HEK293 (cell line): ENCODE results near the gene YARS1.
A peak's percentile ranks its signal among the peaks of the same experiment; 100 is the strongest.

Source experiments
- CTCF ChIA-PET: fragments of 350-600 bp; formaldehyde crosslinking; extraction: SDS; loops from one replicate; lab custom pipeline; 2021; ENCODE audit warnings: antibody characterized with exemption; lab: Yijun Ruan, JAX
- POLR2A ChIA-PET: fragments of 300-600 bp; formaldehyde crosslinking; extraction: SDS; loops from one replicate; lab custom pipeline; 2020; ENCODE audit warnings: antibody characterized with exemption, inconsistent platforms; lab: Yijun Ruan, JAX
- H3K27ac ChIP-seq: fragments of 200-500 bp; sonication (Bioruptor generic); 2 replicates; pipeline ENCODE4 v1.5.1; 2014; ENCODE audit warnings: low read depth, low read length, control low read depth, inconsistent platforms; ENCODE audit errors: extremely low read depth
- H3K36me3 ChIP-seq, 2 experiments: fragments of 200-500 bp in 1 of 2; sonication (Bioruptor generic) in 1 of 2; 1 replicate in 1 of 2; 2 replicates in 1 of 2; pipeline ENCODE4 v1.5.1; 2014 to 2017; ENCODE audit warnings: inconsistent platforms in 2 of 2, low read length in 2 of 2; ENCODE audit not compliant: control insufficient read depth in 2 of 2, insufficient read depth in 1 of 2
- H3K4me1 ChIP-seq: fragments of 200-500 bp; sonication (Bioruptor generic); 2 replicates; pipeline ENCODE4 v1.5.1; 2014; ENCODE audit warnings: mild to moderate bottlenecking, low read length, inconsistent platforms; ENCODE audit not compliant: control insufficient read depth, insufficient read depth
- H3K4me3 ChIP-seq: 2 replicates; pipeline ENCODE4 v1.5.1; 2011; ENCODE audit warnings: low read depth, mild to moderate bottlenecking, control low read depth, low read length, moderate library complexity
- H3K9me3 ChIP-seq: fragments of 200-500 bp; sonication (Bioruptor generic); 2 replicates; pipeline ENCODE4 v1.5.1; 2014; ENCODE audit warnings: low read depth, low read length, inconsistent platforms; ENCODE audit not compliant: control insufficient read depth, insufficient read depth
- BCL11A ChIP-seq: fragments of 450-650 bp; formaldehyde crosslinking; IDR thresholded peaks from 2 replicates; pipeline ENCODE4 v1.5.1; 2016; ENCODE audit warnings: low read depth, missing biosample characterization, missing genetic modification characterization
- BCL11B ChIP-seq: fragments of 450-650 bp; formaldehyde crosslinking; IDR thresholded peaks from 2 replicates; pipeline ENCODE4 v1.5.1; 2016; ENCODE audit warnings: low read depth, missing biosample characterization, missing genetic modification characterization
- KLF1 ChIP-seq: fragments of 450-650 bp; formaldehyde crosslinking; IDR thresholded peaks from 2 replicates; pipeline ENCODE4 v1.5.1; 2016; ENCODE audit warnings: missing biosample characterization, missing genetic modification characterization
- MEIS1 ChIP-seq: sonication (generic); formaldehyde crosslinking; IDR thresholded peaks from 2 replicates; pipeline ENCODE4 v1.8.1; 2022; ENCODE audit warnings: missing genetic modification reagents, mild to moderate bottlenecking, borderline replicate concordance
- REPIN1 ChIP-seq: fragments of 450-650 bp; formaldehyde crosslinking; IDR thresholded peaks from 2 replicates; pipeline ENCODE4 v1.5.1; 2017; ENCODE audit warnings: missing biosample characterization, missing genetic modification characterization, low read depth
- SP2 ChIP-seq: fragments of 450-650 bp; formaldehyde crosslinking; IDR thresholded peaks from 2 replicates; pipeline ENCODE4 v1.5.1; 2016; ENCODE audit warnings: missing biosample characterization, missing genetic modification characterization
- ZBTB7A ChIP-seq: fragments of 450-650 bp; formaldehyde crosslinking; IDR thresholded peaks from 2 replicates; pipeline ENCODE4 v1.5.1; 2016; ENCODE audit warnings: low read depth, missing biosample characterization, missing genetic modification characterization
- ZBTB8A ChIP-seq: fragments of 450-650 bp; formaldehyde crosslinking; IDR thresholded peaks from 2 replicates; pipeline ENCODE4 v1.5.1; 2016; ENCODE audit warnings: missing biosample characterization, missing genetic modification characterization
- ZFHX2 ChIP-seq: fragments of 450-650 bp; formaldehyde crosslinking; conservative IDR thresholded peaks from 2 replicates; pipeline ENCODE4 v1.5.1; 2016; ENCODE audit warnings: missing biosample characterization, missing genetic modification characterization
- ZFP3 ChIP-seq: fragments of 450-650 bp; formaldehyde crosslinking; IDR thresholded peaks from 2 replicates; pipeline ENCODE4 v1.5.1; 2016; ENCODE audit warnings: low read depth, missing biosample characterization, missing genetic modification characterization
- ZNF121 ChIP-seq: fragments of 450-650 bp; formaldehyde crosslinking; IDR thresholded peaks from 2 replicates; pipeline ENCODE4 v1.5.1; 2016; ENCODE audit warnings: missing biosample characterization, missing genetic modification characterization
- ZNF211 ChIP-seq: fragments of 450-650 bp; formaldehyde crosslinking; IDR thresholded peaks from 2 replicates; pipeline ENCODE4 v1.5.1; 2016; ENCODE audit warnings: low read depth, missing biosample characterization, missing genetic modification characterization
- ZNF335 ChIP-seq: fragments of 450-650 bp; formaldehyde crosslinking; conservative IDR thresholded peaks from 2 replicates; pipeline ENCODE4 v1.5.1; 2016; ENCODE audit warnings: missing biosample characterization, missing genetic modification characterization
- ZNF510 ChIP-seq: fragments of 450-650 bp; formaldehyde crosslinking; IDR thresholded peaks from 2 replicates; pipeline ENCODE4 v1.5.1; 2018; ENCODE audit warnings: mild to moderate bottlenecking, missing genetic modification characterization, missing biosample characterization; ENCODE audit not compliant: insufficient replicate concordance
- ZNF558 ChIP-seq: fragments of 450-650 bp; formaldehyde crosslinking; IDR thresholded peaks from 2 replicates; pipeline ENCODE4 v1.5.1; 2016; ENCODE audit warnings: missing biosample characterization, missing genetic modification characterization
- ZNF560 ChIP-seq: fragments of 450-650 bp; formaldehyde crosslinking; IDR thresholded peaks from 2 replicates; pipeline ENCODE4 v1.5.1; 2017; ENCODE audit warnings: missing biosample characterization, missing genetic modification characterization, borderline replicate concordance
- ZNF747 ChIP-seq: fragments of 450-650 bp; formaldehyde crosslinking; IDR thresholded peaks from 2 replicates; pipeline ENCODE4 v1.5.1; 2016; ENCODE audit warnings: missing biosample characterization, missing genetic modification characterization
- ZNF768 ChIP-seq: fragments of 450-650 bp; formaldehyde crosslinking; IDR thresholded peaks from 2 replicates; pipeline ENCODE4 v1.5.1; 2018; ENCODE audit warnings: missing biosample characterization, mild to moderate bottlenecking, missing genetic modification characterization
- ZXDB ChIP-seq: fragments of 450-650 bp; formaldehyde crosslinking; IDR thresholded peaks from 2 replicates; pipeline ENCODE4 v1.5.1; 2016; ENCODE audit warnings: missing biosample characterization, missing genetic modification characterization
- TF ChIP-seq, protein P1 (sequence below): fragments of 450-650 bp; formaldehyde crosslinking; IDR thresholded peaks from 2 replicates; pipeline ENCODE4 v1.5.1; 2016; ENCODE audit warnings: missing biosample characterization, missing genetic modification characterization
- TF ChIP-seq, protein P2 (sequence below): fragments of 450-650 bp; formaldehyde crosslinking; IDR thresholded peaks from 2 replicates; pipeline ENCODE4 v1.5.1; 2016; ENCODE audit warnings: missing biosample characterization, missing genetic modification characterization
- TF ChIP-seq, protein P3 (sequence below): sonication (generic); formaldehyde crosslinking; IDR thresholded peaks from 2 replicates; pipeline ENCODE4 v1.8.1; 2022; ENCODE audit warnings: mild to moderate bottlenecking, moderate library complexity, missing genetic modification reagents
- TF ChIP-seq, protein P4 (sequence below): fragments of 450-650 bp; formaldehyde crosslinking; IDR thresholded peaks from 2 replicates; pipeline ENCODE4 v1.5.1; 2016; ENCODE audit warnings: missing biosample characterization, missing genetic modification characterization
- TF ChIP-seq, protein P5 (sequence below): fragments of 450-650 bp; formaldehyde crosslinking; IDR thresholded peaks from 2 replicates; pipeline ENCODE4 v1.5.1; 2016; ENCODE audit warnings: missing biosample characterization, missing genetic modification characterization

YARS1 gene

DNA sequence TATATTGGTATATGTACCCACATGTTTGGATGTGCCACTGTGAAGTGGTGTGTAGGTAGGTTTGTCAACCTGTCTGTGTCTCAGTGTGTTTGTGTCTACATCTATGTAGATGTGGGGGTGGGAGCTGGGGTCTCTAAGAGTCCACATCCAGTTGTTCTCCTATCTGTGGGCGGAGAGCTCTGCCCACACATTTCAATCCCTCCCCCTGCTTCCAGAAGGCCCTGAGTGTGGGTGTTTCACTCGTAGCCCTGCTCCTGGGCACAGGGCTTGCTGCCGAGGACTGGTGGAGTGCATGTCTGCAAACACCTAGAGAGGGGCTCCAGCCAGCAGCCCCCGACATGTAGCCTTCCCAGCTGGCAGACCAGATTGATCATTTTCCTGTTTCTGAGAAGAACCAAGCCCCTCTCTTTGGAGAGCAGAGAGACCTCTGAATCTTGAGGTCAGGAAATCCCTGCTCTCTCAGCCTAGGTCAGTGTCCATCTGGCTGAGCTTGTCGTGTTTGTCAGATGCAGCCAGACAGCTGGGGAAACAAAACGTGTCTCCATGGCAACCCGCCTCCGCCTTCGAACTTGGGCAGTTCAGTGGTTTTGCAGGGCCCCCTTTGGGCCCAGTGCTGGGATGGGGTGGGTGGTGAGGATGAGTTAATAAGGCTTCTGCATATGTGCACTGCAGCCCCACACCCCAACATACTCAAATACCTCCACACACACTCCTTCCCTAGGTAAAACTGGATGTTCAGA is 83.4 kb downstream of the YARS1 start (continued):
- no peak for TF ChIP-seq ZNF747
- TF ChIP-seq ZFHX2 (tag by site-specific recombination): peak; percentile 95
- no peak for TF ChIP-seq ZNF510 (tag by site-specific recombination)
- TF ChIP-seq, all 188 proteins: peak for 2

DNA sequence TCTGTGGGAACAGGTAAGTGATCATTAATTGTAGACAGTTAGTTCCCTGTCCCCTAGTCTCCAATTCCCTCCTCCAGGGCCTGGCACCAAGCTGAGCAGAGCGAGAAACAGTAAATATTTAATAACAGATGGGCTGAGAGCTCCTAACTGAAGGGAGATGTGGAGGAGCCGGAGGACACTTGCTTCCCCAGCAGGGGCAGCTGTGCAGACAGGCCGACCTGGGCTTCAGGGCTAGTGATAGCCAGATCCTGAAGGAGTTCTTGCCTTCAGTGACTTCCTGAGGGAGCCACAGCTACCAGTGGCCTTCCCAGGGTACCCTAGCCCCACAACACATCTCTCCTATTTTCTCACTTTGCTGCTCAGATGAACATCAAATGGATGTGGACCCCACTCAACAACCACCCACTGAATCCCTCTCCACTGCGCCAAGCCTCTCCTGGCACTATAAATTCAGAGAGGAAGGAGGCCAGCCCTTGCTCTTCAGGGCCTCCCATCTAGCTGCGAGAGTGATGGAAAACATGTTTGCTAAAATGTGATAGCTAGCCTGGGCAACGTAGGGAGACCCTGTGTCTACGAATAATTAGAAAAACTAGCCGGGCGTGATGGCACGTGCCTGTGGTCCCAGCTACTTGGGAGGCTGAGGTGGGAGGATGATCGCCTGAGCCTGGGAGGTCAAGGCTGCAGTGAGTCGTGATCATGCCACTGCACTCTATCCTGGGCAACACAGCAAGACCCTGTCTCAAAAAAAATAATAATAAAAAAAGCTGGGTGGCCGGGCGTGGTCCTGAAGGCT is 87.7 kb downstream of the YARS1 start:
- TF ChIP-seq KLF1 (tag by site-specific recombination) (0 out of 2 replicates have a peak, but pooled peaks have one; percentile 44), ZNF121 (tag by site-specific recombination) (peak; percentile 97), SP2 (tag by site-specific recombination) (no peak), ZNF211 (tag by site-specific recombination) (no peak), ZBTB7A (tag by site-specific recombination) (no peak), ZNF335 (no peak), ZXDB (no peak), REPIN1 (no peak), BCL11A (tag by site-specific recombination) (no peak), ZNF560 (no peak)
- TF ChIP-seq, protein P1, sequence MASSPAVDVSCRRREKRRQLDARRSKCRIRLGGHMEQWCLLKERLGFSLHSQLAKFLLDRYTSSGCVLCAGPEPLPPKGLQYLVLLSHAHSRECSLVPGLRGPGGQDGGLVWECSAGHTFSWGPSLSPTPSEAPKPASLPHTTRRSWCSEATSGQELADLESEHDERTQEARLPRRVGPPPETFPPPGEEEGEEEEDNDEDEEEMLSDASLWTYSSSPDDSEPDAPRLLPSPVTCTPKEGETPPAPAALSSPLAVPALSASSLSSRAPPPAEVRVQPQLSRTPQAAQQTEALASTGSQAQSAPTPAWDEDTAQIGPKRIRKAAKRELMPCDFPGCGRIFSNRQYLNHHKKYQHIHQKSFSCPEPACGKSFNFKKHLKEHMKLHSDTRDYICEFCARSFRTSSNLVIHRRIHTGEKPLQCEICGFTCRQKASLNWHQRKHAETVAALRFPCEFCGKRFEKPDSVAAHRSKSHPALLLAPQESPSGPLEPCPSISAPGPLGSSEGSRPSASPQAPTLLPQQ (tag by site-specific recombination): 0 out of 2 replicates have a peak, but pooled peaks have one; percentile 45
- TF ChIP-seq, protein P2, sequence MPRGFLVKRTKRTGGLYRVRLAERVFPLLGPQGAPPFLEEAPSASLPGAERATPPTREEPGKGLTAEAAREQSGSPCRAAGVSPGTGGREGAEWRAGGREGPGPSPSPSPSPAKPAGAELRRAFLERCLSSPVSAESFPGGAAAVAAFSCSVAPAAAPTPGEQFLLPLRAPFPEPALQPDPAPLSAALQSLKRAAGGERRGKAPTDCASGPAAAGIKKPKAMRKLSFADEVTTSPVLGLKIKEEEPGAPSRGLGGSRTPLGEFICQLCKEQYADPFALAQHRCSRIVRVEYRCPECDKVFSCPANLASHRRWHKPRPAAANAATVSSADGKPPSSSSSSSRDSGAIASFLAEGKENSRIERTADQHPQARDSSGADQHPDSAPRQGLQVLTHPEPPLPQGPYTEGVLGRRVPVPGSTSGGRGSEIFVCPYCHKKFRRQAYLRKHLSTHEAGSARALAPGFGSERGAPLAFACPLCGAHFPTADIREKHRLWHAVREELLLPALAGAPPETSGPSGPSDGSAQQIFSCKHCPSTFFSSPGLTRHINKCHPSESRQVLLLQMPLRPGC (tag by site-specific recombination): no peak
- TF ChIP-seq, protein P3, sequence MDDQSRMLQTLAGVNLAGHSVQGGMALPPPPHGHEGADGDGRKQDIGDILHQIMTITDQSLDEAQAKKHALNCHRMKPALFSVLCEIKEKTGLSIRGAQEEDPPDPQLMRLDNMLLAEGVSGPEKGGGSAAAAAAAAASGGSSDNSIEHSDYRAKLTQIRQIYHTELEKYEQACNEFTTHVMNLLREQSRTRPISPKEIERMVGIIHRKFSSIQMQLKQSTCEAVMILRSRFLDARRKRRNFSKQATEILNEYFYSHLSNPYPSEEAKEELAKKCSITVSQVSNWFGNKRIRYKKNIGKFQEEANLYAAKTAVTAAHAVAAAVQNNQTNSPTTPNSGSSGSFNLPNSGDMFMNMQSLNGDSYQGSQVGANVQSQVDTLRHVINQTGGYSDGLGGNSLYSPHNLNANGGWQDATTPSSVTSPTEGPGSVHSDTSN (CRISPR knock-in tag): no peak

DNA sequence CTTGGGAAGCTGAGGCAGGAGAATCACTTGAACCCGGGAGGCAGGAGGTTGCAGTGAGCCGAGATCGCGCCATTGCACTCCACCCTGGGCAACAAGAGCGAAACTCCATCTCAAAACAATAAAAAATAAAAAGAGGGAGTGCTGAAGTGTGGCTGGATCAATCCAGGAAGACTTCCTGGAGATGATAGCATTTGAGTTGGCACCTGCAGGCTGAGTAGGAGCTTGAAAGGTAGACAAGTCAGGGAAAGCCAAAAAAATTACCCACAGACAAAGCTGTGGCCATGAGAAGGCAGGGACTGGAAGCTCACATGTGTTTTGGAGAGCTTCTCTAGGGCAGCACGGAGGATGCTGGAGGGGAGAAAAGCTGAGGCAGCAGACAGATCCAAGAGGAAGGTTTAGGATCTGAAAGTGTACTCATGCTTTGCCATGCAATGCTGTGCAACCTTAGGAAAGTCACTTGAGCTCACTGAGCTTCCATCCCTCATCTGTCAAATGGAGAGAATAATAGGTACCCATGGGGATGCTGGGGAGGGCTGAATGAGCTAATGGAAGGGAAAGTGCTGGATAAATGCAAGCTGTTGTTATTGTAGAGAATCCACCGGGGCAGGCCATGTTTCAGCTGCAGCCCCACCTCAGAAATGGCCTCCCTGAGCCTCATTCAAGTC is 88.6 kb downstream of the YARS1 start:
- Histone ChIP-seq H3K36me3 (no peaks in the 10 kb centered on the region), H3K27ac (no peak overlapping the region), H3K4me1 (no peaks in the 10 kb centered on the region), H3K9me3 (no peaks in the 10 kb centered on the region), H3K4me3 (no peak overlapping the region)
- ChIA-PET POLR2A (interaction anchor here (0.6 to 1.8 kb wide), 6 partner anchors 9 to 34 kb away, joined by 3 to 6 read pairs (median 4); no protein-coding TSS in a partner anchor), CTCF (interaction anchor here (1.1 to 2.5 kb wide), 5 partner anchors 13 to 44 kb away, joined by 3 to 18 read pairs (median 5); no protein-coding TSS in a partner anchor)
- TF ChIP-seq ZFP3: peak; percentile 73
- TF ChIP-seq, protein P4, sequence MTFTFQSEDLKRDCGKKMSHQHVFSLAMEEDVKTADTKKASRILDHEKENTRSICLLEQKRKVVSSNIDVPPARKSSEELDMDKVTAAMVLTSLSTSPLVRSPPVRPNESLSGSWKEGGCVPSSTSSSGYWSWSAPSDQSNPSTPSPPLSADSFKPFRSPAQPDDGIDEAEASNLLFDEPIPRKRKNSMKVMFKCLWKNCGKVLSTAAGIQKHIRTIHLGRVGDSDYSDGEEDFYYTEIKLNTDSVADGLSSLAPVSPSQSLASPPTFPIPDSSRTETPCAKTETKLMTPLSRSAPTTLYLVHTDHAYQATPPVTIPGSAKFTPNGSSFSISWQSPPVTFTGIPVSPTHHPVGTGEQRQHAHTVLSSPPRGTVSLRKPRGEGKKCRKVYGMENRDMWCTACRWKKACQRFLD (tag by site-specific recombination): no peak
- no peak for TF ChIP-seq BCL11B
- TF ChIP-seq, protein P5, sequence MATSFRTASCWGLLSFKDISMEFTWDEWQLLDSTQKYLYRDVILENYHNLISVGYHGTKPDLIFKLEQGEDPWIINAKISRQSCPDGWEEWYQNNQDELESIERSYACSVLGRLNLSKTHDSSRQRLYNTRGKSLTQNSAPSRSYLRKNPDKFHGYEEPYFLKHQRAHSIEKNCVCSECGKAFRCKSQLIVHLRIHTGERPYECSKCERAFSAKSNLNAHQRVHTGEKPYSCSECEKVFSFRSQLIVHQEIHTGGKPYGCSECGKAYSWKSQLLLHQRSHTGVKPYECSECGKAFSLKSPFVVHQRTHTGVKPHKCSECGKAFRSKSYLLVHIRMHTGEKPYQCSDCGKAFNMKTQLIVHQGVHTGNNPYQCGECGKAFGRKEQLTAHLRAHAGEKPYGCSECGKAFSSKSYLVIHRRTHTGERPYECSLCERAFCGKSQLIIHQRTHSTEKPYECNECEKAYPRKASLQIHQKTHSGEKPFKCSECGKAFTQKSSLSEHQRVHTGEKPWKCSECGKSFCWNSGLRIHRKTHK (tag by site-specific recombination): no peak
- TF ChIP-seq ZBTB8A (tag by site-specific recombination): no peak
- TF ChIP-seq ZNF768 (tag by site-specific recombination): peak; percentile 73; the same call in 1 of the 2 replicates
- TF ChIP-seq MEIS1 (CRISPR knock-in tag): no peak
- no peak for TF ChIP-seq ZNF558

More for the DNA sequence above, 87.7 kb downstream of the YARS1 start:
- Histone ChIP-seq H3K4me1 (no peaks in the 10 kb centered on the region), H3K27ac (no peak overlapping the region), H3K36me3 (no peaks in the 10 kb centered on the region), H3K9me3 (no peaks in the 10 kb centered on the region), H3K4me3 (no peak overlapping the region)
- POLR2A ChIA-PET: interaction anchor here (0.6 to 1.8 kb wide), 5 partner anchors 10 to 24 kb away, joined by 3 to 6 read pairs (median 4); no protein-coding TSS in a partner anchor
- CTCF ChIA-PET: interaction anchor here (0.5 to 2.5 kb wide), 7 partner anchors 9 to 43 kb away, joined by 3 to 18 read pairs (median 5); no protein-coding TSS in a partner anchor
